H1 (cell line): ENCODE measurements around the gene LRRC43.

Source experiments
- EP300 ChIP-seq, 2 experiments: IDR thresholded peaks; 1 replicate in 1 of 2; 2 replicates in 1 of 2; pipeline ENCODE4 v1.6.1; 2011 to 2012; ENCODE audit warnings: low read depth in 2 of 2, low read length in 2 of 2, mild to moderate bottlenecking in 2 of 2, borderline replicate concordance in 1 of 2, inconsistent platforms in 1 of 2, moderate library complexity in 1 of 2
- POLR2AphosphoS5 ChIP-seq: IDR thresholded peaks from 2 replicates; pipeline ENCODE4 v1.6.1; 2011; ENCODE audit warnings: low read depth, low read length
- SP1 ChIP-seq: IDR thresholded peaks from 2 replicates; pipeline ENCODE4 v1.6.1; 2011; ENCODE audit warnings: low read depth, low read length
- TAF7 ChIP-seq: optimal IDR thresholded peaks from 2 replicates; pipeline ENCODE3; 2011; ENCODE audit warnings: low read depth, mild to moderate bottlenecking, inconsistent platforms, low read length, moderate library complexity, borderline replicate concordance
- TEAD4 ChIP-seq: IDR thresholded peaks from 2 replicates; pipeline ENCODE4 v1.6.1; 2012; ENCODE audit warnings: low read depth, low read length, inconsistent platforms, mixed read lengths
- YY1 ChIP-seq: IDR thresholded peaks from 2 replicates; pipeline ENCODE4 v1.6.1; 2011; ENCODE audit warnings: low read depth, mild to moderate bottlenecking, low read length
- TF ChIP-seq, protein P1 (sequence below), 3 experiments: IDR thresholded peaks; 1 replicate in 2 of 3; 2 replicates in 1 of 3; pipeline versions ENCODE4 v1.5.1 to v1.6.1; 2011; ENCODE audit warnings: low read length in 3 of 3, mild to moderate bottlenecking in 3 of 3, inconsistent platforms in 2 of 3, low read depth in 1 of 3, moderate library complexity in 1 of 3; ENCODE audit not compliant: insufficient read depth in 1 of 3; ENCODE audit errors: control extremely low read depth in 1 of 3
- TF ChIP-seq, protein P2 (sequence below): IDR thresholded peaks from 2 replicates; pipeline ENCODE4 v1.6.1; 2012; ENCODE audit warnings: inconsistent platforms

DNA sequence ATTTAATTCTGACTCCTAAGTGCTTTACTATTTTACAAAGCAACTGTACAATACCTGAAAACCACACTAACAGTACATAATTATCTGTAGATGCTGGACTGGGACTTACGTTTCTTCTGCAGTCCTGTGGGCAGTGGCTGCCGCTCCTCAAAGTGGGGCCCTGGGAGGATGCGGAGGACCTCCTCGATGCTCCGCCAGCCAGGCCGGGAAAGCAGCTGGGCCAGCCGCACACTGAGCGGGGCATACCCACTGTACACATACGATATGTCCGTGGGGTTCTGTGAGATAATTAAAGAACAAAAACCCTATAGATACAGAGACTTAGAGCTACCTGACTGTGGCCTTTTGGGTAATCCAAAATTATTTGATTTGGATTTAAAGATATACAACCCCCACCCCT lies 49.8 kb downstream of the LRRC43 start:
- TF ChIP-seq, protein P1, sequence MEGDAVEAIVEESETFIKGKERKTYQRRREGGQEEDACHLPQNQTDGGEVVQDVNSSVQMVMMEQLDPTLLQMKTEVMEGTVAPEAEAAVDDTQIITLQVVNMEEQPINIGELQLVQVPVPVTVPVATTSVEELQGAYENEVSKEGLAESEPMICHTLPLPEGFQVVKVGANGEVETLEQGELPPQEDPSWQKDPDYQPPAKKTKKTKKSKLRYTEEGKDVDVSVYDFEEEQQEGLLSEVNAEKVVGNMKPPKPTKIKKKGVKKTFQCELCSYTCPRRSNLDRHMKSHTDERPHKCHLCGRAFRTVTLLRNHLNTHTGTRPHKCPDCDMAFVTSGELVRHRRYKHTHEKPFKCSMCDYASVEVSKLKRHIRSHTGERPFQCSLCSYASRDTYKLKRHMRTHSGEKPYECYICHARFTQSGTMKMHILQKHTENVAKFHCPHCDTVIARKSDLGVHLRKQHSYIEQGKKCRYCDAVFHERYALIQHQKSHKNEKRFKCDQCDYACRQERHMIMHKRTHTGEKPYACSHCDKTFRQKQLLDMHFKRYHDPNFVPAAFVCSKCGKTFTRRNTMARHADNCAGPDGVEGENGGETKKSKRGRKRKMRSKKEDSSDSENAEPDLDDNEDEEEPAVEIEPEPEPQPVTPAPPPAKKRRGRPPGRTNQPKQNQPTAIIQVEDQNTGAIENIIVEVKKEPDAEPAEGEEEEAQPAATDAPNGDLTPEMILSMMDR (IDR thresholded peaks at IDR 0.05; ENCODE audit: control extremely low read depth in 1 of 3, insufficient read depth in 1 of 3, low read depth in 1 of 3, low read length in 3 of 3), result no peak
- TF ChIP-seq EP300 (IDR thresholded peaks at IDR 0.05; ENCODE audit: borderline replicate concordance in 1 of 2, low read depth in 2 of 2, low read length in 2 of 2) (no peak), YY1 (no peak), POLR2AphosphoS5 (no peak), TAF7 (no peak), SP1 (no peak), TEAD4 (no peak)
- TF ChIP-seq, protein P2, sequence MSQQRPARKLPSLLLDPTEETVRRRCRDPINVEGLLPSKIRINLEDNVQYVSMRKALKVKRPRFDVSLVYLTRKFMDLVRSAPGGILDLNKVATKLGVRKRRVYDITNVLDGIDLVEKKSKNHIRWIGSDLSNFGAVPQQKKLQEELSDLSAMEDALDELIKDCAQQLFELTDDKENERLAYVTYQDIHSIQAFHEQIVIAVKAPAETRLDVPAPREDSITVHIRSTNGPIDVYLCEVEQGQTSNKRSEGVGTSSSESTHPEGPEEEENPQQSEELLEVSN, result no peak
